CD4-positive, alpha-beta T cell treated with Interleukin-6 for 4 hours (primary cell): ENCODE results near the gene TNFRSF1B.

Source experiments
- DNase-seq: peaks from one replicate; pipeline ENCODE4 v3.0.0-alpha.2; 2020; ENCODE audit warnings: mixed read lengths

The TNFRSF1B gene

DNA sequence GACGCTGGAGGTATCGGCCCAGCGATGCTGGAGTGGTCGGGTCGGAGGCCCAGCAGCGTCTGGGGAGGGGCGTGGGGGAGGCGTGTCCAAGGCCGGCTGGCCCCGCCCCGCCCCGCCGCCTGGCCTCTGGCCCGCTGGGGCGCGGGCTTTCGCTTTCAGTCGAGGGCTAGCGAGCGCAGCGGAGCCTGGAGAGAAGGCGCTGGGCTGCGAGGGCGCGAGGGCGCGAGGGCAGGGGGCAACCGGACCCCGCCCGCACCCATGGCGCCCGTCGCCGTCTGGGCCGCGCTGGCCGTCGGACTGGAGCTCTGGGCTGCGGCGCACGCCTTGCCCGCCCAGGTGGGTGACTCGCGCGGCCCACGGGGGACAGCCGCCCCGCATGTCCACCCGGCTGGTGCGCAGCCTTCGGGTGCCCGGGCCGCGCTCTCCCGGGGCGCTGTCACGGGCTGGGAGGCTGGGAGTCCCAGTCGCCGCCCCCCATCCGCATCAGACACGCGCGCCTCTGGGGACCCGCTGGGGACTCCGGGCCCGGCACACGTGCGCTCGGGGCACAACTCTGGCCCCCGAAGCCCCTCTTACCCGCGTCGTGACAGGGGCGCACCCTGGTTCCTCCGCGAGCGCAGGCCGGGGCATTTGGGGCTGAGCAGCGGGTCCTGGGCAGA is at the start of gene TNFRSF1B:
Gene TNFRSF1B, plus strand, starts transcription at position 158 of the 659 bp plus-strand sequence. Its CDS starts 101 bp downstream, at position 259.
- DNase-seq: peak; percentile 77

DNA sequence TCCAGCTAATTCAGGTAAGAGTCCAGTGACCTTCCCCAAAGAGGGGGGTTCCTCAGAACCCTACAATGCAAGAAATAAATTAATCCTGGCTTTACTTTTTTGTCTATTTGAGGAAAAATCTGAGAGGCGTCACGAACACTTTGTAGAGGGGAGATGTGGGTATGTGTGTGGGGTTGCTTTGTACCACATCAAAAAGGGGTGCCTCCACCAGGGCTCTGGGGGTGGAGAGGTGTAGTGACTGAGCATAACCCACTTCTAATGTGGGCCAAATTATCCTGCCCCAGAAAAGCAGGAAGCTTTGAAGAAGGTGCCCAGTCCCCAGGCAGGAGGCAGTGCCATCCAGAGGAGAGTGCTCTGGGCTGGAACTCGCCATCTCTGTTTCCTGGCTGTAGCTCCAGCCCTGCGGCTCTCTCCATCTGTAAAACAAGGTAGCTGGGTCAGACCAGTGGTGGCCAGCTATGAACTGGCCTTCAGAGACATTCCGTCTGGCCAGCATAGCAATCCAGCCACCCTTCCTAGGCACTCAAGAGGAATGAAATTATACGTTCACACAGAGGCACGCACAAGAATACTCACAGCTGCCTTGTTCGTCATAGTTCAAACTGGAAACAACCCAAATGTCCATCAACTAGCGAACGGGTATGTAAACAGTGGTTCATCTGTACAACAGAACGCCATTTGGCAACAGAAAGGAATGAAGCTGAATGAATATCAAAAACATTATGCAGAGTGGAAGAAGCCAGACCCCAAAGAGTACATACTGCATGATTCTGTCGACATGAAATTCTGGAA is 45.4 kb upstream of the TNFRSF1B start:
- peak; percentile 46 for DNase-seq

DNA sequence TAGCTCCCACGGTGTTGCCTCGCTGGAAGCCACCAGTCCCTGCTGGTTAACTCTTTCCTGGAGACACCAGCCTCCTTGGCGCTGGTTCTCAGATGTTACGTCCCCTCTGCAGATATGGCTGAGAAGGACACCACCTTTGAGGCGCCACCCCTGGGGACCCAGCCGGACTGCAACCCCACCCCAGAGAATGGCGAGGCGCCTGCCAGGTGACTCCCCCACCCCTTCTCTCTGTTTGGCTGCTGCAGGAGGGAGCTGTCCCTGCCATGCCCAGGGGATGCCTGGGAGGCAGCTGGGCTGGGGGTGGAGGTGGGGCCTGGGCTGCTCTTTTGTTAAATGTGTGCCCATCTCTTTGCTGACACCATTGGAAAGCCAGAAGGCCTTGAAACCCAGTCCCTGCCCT is 43.6 kb upstream of the TNFRSF1B start:
- DNase-seq: no peak

DNA sequence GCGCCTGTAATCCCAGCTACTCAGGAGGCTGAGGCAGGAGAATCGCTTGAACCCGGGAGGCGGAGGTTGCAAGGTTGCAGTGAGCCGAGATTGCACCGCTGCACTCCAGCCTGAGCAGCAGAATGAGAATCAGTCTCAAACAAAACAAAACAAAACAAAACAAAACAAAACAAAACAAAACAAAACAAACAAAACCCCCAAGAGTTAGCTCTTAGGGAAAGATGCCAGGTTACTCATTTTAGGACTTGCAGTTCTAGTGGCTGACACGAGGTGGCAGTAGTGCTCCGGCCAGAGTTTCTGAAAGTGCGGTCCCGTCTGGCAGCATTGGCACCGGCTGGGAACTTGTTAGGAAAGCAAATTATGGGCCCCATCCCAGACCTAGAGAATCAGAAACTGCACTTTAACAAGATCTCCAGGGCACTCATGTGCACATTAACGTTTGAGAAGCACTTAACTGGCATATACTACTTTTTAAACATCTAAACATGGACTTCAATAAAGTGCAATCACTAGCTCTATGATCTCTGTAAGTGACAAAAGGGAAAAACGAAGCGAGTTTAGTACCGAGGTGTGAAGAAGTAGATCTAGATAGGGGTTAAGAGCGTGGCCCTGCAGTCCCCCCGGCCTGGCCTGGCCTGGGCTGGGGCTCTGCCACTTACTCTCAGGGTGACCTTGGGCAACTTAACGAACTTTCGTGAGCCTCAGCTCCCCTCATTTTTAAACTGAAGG is 41.9 kb upstream of the TNFRSF1B start:
- DNase-seq: peak; percentile 82

DNA sequence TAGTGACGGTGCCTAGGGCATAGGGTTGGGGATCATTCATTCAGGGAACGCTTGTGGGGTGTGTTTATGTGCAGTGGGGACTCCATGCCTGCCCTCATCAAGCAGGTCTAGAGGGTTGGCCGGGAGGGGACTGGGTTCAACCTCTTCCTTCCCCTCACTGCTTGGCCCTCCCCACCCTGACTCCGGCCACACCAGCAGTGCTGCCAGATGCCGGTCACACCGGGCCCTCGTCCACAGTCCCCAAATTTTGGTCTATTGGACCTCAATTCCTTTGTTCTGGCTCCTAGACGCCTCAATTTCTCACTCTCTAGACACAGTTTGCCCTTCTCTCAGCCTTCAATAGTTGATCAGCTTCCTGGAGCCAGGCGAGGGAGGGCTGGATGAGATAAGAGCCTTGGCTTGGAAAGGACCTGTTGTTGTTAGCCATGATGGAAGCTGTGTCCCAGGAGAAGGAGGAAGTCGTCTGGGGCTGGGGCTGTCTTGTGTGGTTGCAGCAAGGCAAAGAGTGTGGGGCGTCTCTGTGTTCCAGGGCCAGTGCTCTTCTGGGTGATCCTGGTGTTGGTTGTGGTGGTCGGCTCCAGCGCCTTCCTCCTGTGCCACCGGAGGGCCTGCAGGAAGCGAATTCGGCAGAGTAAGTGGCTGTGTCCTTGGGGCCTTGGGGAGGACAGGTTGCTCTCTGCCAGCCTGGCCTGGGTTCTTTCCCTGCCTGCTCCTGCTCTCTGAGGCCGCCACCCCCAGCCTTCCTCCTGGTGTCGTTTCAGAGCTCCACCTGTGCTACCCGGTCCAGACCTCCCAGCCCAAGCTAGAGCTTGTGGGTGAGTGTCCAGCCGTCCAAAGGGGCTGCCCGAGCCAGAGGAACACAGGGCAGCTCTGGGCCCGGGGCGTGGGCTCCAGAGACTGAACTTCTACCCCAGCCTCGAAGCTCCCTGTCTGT is 41.1 kb upstream of the TNFRSF1B start:
- no peak for DNase-seq

DNA sequence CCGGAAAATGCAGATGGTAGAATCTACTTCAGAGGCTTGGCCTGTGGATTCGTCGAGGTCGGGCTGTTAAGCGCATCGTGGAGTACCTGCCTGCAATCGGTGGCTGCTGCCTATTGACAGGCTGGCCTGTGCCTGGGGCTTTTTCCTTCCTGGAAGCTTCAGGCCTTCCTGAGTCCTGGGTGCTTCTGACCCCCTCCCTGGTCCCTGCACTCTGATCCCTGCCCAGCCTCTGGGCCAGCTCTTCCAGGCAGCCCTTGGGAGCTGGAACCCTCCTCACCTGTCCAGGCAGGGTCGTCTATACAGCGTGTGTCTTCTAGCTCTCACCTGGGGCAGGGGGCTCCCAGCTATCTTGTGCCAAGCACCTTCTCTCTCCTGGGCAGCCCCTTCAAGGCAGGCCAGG is 40.0 kb upstream of the TNFRSF1B start:
- DNase-seq: no peak

DNA sequence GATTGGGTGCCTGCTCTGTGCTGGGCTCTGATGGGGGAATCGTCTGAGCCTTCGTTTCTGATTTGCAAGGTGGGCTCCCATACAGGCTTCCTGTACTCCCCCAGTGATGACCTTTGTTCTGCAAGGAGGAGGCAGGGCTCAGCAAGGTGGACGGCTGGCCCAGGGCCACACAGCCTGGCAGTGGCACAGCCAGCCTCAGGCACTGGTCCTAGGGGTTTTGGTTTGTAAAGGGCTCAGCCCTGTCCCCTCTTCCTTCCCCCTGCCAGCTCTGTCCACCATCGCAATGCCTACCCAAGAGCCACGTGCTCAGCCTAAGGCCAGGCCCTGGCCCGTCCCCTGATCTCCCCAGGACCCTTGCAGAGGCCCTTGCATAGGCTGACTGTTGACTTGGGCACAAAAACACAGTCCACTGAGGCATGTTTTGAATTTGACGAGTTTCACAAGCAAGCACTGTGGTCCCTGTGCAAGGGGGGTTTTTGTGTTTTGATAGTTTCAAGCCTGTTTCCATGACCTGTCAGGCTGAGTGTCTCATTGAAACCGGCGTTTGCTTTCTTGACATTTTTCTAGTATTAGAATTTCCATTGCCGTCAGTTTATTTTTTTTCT is 39.5 kb upstream of the TNFRSF1B start:
- no peak for DNase-seq

DNA sequence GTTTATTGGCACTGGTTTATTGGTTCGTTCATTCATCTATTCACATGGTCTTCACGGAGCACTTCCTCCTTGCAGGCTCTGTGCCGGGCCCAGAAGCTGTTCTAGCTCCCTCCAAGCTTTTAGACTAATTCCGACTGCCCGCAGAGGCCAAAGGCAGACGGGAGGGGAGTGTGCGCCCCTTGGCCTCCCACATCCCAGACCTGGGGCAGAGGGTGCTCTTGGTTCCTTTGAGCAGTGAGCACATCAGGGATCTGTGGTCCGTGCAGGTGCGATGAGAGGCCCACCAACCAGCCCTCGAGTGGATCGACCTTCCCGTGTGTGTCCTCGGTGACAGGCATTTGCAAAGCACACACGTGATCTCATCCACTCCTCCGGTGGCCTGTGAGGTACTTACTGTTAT is 38.7 kb upstream of the TNFRSF1B start:
- no peak for DNase-seq

DNA sequence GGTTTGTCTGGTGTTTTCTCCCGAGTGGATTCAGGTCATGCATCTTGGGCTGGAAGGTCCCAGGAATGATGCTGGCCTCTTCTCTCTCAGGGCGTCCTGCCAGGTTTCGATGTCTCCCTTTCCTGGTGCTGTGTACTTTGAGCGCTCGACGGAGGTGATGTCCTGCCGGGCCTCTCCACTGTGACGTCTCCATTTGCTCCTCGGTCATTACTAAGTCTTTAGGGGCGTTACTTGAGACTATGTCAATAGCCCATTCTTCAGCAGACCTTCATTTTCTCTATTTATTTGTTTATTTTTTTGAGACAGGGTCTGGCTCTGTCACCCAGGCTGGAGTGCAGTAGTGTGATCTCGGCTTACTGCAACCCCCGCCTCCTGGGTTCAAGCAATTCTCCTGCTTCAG is 37.2 kb upstream of the TNFRSF1B start:
- DNase-seq: no peak

DNA sequence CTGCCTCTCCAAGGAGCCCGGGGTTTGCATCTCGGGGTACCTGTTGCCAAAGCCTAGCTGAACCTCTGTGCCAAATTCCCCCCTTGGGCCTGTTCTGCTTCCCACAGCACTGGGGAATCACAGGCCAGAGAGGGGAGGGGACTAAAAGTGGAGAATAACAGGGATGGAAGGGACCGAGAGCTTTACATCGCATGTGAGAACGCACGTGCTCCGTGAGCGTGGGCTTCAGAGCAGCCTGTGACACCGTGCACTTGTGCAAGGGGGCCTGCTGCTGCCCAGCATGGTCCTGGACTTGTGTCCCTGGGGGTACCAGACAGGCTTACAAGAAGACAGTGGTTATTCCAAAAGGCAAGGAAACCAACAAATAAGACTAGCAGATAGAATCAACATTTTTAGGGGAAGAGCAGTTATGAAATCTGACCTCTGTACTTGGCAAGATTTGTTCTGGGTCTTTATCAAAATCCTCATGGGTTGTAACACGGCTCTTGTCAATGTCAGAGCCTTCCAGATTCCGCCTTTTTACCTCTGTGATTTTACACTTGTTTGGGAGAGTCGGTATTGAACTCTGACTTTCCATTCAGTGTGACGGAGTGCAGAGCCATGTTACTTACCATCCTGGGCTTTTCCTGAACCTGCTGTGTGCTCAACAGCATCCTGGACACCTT is 36.2 kb upstream of the TNFRSF1B start:
- DNase-seq: no peak

DNA sequence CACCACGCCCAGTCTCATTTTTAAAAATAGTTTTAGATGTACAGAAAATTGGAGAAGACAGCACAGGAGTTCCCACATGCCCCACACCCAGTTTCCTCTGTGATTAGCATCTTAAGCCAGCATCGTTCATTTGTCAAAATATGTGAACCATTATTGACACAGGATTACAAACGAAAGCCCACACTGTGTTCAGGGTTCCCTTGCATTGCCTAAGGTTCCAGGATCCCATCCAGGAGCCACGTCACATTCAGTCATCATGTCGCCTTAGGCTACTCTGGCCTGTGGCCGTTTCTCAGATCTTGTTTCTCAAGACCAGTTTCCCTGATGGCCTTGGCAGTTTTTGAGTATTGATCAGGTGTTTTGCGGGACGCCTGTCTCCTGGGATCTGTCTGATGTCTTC is 34.7 kb upstream of the TNFRSF1B start:
- no peak for DNase-seq

DNA sequence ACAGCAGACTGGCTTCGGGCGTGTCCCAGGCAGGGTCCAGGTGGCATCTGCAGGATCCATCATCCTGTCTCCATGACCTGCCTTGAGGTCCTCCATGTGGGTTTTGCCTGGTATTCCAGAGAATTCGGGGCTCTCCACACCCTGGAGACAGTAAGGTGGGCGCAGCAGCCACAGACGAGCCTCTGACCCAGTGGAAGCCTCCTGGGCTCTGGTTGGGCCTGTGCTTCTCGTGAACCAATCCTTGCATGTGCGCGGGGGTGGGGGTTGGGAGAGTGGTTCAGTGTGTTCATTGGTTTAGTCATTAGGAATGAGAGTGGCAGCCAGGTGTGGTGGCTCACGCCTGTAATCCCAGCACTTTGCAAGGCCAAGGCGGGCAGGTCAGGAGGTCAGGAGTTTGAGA is 32.1 kb upstream of the TNFRSF1B start:
- no peak for DNase-seq

DNA sequence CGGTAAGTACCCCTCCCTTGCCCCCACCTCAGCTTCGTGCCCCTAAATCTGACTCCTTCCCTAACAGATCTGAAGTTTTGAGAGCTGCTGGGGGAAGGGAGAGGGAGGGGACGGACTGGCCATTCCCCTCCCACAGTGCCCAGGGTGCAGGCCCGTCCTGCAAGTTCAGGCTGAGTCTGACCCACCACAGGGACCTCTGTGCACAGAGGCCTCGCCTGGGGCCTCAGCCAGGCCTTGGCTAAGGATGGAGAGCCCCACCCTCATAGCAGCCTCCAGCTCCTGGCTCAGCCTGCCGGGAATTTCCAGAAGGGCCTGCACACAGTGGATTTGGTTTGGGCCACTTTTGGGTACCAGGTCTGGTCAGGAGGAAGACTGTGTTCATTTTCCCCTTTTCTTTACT is 31.2 kb upstream of the TNFRSF1B start:
- DNase-seq: no peak

DNA sequence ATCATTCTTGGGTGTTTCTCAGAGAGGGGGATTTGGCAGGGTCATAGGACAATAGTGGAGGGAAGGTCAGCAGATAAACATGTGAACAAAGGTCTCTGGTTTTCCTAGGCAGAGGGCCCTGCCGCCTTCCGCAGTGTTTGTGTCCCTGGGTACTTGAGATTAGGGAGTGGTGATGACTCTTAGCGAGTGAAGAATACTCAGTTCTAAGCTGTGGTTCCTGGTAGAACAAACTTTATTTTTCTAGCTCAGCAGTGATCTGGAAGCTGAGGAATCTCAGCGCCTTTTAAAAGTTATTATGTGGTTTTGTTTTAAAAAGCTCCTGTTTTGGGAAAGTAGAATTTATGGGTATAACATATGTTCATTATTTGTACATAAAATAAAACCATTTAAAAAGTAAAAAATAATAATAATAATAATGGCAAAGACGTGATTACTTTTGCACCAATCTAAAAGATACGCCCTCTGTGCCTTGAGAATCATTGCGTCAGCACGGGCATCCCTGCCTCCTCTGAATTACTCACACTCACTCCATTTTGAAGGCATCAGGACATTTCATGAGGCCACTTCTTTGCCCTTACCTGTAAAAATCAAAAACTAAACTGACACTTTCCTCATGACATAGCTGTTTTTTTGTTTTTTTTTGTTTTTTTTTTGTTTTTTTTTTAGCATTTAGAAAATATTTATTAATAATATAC is 29.7 kb upstream of the TNFRSF1B start:
- no peak for DNase-seq

DNA sequence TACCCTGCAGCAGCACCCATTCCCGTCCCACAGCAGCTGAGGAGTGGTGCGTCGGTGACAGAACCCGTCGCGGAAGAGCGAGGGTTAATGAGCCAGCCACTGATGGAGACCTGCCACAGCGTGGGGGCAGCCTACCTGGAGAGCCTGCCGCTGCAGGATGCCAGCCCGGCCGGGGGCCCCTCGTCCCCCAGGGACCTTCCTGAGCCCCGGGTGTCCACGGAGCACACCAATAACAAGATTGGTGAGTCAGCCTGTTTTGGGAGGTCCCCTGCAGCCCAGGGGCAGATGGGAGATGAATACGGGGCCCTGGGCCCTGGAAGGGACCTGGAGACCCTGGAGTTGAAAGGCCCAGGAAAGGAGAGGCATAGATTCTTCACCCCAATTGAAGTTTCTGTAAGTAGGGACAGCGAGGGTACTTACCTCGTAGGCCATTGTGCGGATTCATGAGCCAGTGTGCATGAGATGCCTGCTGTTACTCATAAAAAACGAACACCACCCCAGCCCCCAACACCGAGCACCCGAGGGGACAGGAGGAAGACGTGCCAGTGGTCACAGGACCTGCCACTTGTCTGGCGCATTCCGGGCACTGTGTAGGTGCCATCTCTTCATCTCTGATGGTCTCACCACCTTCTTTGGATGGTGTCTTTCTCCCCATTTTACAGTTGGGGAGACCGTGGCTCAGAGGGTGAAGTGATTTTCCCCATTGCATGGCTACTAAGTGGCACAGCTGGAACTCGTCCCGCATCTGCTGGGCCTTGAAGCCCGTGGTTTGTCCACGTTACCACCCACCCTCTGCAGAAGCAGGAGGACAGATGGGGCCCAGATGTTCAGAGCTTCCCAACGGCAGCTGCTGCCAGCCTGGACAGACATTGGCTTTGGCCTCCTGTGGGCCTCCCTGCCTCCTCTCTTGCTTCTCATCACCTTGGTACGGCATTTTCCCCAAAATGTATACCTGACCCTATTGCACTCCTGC is 28.3 kb upstream of the TNFRSF1B start:
- no peak for DNase-seq

DNA sequence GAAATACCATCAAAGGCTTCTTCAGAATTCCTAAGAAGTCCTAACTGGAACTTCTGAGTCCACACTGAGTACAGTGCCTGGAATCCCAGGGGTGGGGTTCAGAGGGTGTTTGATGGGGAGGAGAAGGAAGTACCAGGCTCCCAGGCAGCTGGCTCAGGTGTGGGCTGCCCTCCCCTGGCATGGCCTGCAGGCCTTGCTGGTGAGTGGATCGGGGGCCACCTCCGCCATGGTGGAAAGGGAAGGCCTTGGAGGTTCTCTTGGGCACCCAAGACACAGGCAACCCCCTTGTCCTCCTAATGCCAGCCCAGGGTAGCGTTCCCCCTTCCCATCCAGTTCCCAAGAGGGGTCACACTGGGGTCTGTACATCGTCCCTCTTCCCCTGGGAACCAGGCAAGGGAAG is 26.8 kb upstream of the TNFRSF1B start:
- DNase-seq: no peak

DNA sequence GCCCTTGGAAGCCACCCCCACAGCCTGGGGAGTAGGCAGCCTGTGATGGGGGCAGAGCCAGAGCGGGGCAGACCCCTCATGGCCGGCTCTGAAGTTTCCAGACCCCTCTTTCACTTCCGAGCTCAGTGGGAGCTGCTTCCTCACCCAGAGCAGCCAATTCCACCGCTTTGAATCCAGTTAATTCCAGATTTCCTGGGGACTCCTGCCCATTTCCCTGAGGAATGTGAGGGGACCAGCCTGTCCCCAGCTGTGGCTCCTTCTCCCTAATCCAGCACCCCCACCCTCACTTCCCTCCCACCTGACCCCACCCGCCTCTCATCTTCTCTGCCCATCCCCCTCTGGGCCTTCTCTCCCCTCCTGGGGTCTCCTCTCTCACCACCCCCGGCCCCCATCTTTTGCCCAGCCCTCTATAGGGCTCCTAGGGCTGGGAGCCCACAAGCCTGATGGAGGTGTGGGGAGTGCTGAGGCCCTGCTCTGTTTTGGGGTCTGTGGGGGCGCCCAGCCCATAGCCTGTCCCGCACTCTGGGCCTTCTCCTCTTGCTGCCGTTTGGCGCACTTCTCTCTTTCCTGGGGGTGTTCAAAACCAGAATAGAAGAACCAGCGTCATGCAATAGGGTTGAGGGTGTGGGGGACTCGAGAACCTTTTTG is 26.2 kb upstream of the TNFRSF1B start:
- no peak for DNase-seq

DNA sequence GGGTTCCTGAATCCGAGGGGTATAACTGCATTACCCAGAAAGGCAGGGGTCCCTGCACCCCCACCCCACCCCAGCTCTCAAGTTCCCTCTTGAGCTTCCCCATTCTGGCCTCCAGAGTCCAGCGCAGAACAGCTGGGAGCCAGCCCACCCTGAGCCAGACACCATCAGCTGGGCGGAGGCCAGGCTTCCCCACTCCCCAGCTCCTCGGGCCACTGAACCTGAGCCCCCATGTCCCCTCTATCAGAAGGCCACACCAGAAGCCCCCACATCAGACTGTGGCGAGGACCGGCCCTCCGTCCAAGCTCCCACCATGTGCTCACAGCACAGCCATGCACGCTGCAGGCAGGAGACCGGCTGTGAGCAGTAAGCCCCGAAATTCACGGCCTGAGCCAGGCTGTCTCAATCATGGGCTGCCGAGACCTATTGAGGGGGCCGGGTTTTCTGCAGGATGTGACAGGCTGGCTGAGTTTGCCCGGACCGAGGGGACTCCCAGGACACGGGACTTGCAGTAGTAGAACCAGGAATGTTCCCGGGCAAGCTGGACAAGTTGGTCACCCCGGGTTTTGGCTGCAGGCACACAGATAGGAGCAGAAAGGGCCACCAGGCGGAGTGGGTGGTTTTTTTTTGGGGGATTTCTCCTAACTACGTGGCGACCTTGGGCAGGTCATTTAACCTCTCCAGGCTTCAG is 25.5 kb upstream of the TNFRSF1B start:
- no peak for DNase-seq
